ENCODE data around the gene EPYC.

The EPYC gene

DNA sequence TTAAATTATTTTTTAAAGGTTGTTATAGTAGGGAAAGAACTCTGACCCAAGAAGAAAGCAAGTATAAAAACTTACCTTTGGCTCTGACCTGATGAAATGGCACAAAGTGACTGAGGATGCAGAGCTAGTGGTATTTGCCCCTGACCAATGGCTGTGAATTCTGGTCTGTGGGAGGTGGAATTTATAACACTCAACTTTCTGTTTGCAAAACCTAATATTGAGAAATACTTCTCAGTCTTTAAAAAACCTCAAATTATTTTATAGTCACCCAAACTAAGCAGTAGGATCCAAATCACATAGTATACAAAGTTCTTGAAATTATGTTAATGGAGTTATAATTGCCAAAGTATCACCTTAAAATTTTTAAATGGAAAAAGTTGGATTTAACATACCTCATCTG is at the start of gene EPYC:
Gene EPYC (minus strand): TSS at position 101 of the 400 bp plus-strand sequence. CDS start 2,407 bp downstream, outside the sequence.
- DNase-seq: no peak

DNA sequence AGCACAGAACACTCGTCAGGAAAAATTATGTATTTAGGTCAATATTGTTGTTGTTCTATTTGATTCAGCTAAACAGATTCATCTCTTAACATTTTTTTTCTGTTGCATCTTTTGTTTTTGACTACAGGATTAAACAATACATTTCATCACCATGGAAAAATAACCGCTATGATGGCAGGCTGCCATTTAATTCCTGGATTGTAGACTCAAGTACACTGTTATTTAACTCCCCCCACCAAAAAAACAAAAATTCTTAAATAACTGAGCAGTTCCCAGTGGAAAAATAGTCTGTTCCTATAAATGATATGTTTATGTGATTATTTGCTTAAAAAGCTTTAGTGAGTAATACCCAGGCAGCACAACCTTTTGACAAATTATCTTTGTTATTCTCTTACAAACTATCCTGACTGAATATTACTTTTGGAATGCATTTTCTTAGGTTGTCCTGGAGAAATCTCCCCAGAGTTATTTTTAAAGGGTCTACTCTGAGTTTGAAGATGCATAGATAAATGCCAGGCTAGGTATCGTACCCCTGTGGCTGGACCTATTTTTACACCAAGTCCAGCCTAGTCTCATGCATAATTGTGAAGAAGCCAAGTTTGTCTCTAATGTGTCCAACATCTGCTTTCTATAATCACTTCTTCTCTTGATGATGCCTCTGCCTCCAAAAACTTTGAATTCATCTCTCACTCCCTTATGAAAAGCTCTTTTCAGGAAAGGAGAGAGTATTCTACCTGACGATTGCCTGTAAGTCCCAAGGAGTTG is 49.4 kb upstream of the EPYC start:
- DNase-seq: no peak

- DNase-seq: no peak
Measured at GRCh38 chr12:91052026-91052425, 47.3 kb upstream of the EPYC start.

- no peak for DNase-seq
Measured at GRCh38 chr12:91044586-91044985, 39.8 kb upstream of the EPYC start.

- DNase-seq: no peak
Measured at GRCh38 chr12:91043408-91043807, 38.6 kb upstream of the EPYC start.

GRCh38 chr12:91040096-91040755 is 35.5 kb upstream of the EPYC start:
- DNase-seq: no peak

GRCh38 chr12:91037276-91037675 is 32.5 kb upstream of the EPYC start:
- no peak for DNase-seq

DNA sequence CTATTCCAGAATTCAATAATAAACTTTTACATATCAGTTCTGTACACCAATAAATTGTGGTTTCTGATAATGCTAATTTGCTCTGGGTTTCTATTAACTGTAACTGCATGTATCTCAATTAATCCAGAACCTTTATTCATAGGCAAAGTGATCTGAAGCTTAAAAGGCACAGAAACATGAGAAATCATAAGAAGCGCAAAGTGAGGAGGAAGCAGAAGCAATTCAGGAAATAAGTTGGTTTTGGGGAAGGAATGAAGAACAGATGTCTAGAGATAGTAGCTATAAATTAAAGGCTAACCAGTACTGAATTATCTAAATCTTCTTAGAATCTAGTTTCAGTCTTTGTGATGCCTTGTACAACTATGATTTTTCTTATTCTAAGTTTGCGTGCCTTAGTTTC is 28.5 kb upstream of the EPYC start:
- DNase-seq: no peak

DNA sequence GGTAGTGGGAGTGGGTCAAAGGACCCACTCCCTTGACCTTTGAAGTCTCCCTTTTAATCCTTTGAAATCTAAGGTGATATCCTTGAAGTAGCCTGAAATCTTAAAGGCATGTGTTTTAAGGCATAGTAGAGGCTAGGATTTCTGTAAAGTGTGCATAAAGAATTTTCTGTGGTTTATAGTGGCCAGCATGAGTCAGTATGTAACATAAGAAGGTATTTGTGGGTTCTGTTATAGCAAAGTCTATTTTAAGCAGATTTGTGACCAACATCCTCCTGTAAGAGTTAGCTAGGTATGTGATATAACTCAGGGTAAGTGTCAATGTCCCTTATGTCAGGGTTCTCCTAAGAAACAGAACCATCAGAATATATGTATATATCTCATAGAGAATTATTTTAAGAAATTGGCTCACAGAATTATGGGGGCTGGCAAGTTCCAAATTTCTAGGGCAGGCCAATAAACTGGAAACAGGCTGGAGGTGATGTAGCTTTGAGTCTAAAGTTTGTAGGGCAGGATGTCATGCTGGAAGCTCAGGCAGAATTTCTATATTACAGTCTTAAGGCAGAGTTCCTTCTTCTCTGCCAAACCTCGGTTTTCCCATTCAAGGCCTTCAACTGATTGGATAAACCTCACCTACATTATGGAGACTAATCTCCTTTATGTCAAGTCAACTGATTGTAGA is 18.7 kb upstream of the EPYC start:
- DNase-seq: no peak

DNA sequence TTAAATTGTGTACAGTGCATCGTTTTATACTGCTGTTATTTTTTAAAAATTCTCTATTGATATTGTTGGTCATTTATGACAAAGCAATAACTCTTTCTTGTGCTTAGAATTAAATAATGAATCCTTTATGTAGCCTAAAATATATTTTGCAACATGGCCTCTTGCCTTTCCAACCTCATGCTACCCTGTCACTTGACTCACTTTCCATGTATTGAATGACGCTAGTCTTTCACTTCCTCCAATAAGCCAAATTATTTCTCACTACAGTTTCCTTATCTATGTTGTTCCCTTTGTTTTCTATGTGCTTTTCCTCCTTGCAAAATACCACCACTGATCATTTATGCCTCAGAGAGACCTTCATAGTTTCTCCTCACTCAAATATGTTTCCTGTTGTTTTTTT is 16.3 kb upstream of the EPYC start:
- no peak for DNase-seq

- no peak for DNase-seq
Measured at GRCh38 chr12:91019455-91019854, 14.7 kb upstream of the EPYC start.

- DNase-seq: no peak
Measured at GRCh38 chr12:91017511-91018263, 12.9 kb upstream of the EPYC start.

- no peak for DNase-seq
Measured at GRCh38 chr12:91017043-91017442, 12.3 kb upstream of the EPYC start.

GRCh38 chr12:91009319-91009950 is 4.7 kb upstream of the EPYC start:
- no peak for DNase-seq

- DNase-seq: no peak
Measured at GRCh38 chr12:91007531-91008290, 2.9 kb upstream of the EPYC start.

GRCh38 chr12:91003737-91004136 is 1.0 kb downstream of the EPYC start:
- no peak for DNase-seq

DNA sequence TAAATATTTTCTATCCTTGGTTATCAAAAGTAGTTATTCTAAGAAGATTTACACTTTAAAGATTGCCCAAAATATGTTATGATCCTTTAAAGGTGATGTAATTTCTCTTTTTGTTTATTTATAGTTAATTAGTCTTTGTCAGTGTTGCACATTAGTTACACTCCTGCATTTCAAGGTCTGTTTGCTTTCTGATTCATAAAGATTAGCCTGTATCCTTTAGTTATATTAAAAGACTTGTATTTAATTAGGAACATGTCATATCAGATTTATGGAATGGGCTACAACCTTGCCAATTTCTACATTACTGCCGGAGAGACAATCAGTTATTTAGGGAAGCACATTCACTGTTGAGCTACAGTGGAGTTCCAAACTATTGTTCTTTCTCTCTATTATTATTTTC is 3.5 kb downstream of the EPYC start:
- no peak for DNase-seq

GRCh38 chr12:90999966-91000365 is 4.8 kb downstream of the EPYC start:
- DNase-seq: no peak

GRCh38 chr12:90999527-90999926 is 5.2 kb downstream of the EPYC start:
- no peak for DNase-seq

DNA sequence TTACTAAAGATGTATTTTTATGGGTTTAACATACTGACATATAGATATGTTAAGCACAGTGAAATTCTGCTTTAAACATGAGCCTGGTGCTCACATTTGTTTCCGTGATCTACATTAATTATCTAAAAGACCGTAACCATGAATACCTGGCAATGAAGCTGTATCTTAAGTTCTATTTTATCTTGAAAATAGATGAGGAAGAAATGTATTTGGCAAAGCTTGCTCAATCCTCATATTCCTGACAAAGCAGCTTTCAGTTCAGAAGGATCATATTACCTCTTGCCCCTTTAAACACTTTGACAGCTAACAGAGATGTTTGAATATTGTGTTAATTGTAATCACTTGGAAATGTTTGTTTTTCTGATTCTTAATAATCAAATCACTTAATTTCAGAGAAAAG is 9.8 kb downstream of the EPYC start:
- DNase-seq: no peak

- DNase-seq: no peak
Measured at GRCh38 chr12:90991952-90992465, 12.8 kb downstream of the EPYC start.

- DNase-seq: no peak
Measured at GRCh38 chr12:90990611-90991010, 14.2 kb downstream of the EPYC start.
